HepG2 (cell line): ENCODE data around the gene HNRNPL. TPM values are rescaled to one million over a fixed set of nuclear protein-coding genes. Genes with fewer than 3 reads are reported as not detected.

Experiments used
- ATF7-NPFF ChIP-seq: sonication (generic); formaldehyde crosslinking; IDR thresholded peaks from 2 replicates; pipeline ENCODE4 v1.8.1; 2023; ENCODE audit warnings: mild to moderate bottlenecking, low read depth, missing genetic modification reagents, moderate library complexity
- ELF1 ChIP-seq: sonication (generic); formaldehyde crosslinking; IDR thresholded peaks from 2 replicates; pipeline ENCODE4 v1.4.0; 2020; ENCODE audit warnings: missing genetic modification reagents
- GMEB2 ChIP-seq: IDR thresholded peaks from 2 replicates; pipeline ENCODE4 v1.6.1; 2016; ENCODE audit warnings: missing biosample characterization, missing genetic modification reagents, low read depth
- PAXIP1 ChIP-seq: sonication (generic); formaldehyde crosslinking; conservative IDR thresholded peaks from 2 replicates; pipeline ENCODE4 v1.4.0; 2020; ENCODE audit warnings: mild to moderate bottlenecking, missing genetic modification reagents, moderate library complexity
- PHF20 ChIP-seq: sonication (generic); formaldehyde crosslinking; IDR thresholded peaks from 2 replicates; pipeline ENCODE4 v1.5.0; 2020; ENCODE audit warnings: mild to moderate bottlenecking, missing genetic modification reagents
- POLR2A ChIP-seq, 2 experiments: IDR thresholded peaks; 2 replicates each; pipeline ENCODE4 v1.6.1; 2011; ENCODE audit warnings: low read depth in 2 of 2, low read length in 2 of 2, mild to moderate bottlenecking in 1 of 2, moderate library complexity in 1 of 2; ENCODE audit not compliant: insufficient read depth in 1 of 2
- RARA ChIP-seq: IDR thresholded peaks from 2 replicates; pipeline ENCODE4 v1.6.1; 2016; ENCODE audit warnings: missing genetic modification reagents, missing compliant biosample characterization
- RELA ChIP-seq: sonication (generic); formaldehyde crosslinking; IDR thresholded peaks from 2 replicates; pipeline ENCODE4 v1.4.0; 2020; ENCODE audit warnings: missing genetic modification reagents
- SNAPC4 ChIP-seq: sonication (generic); formaldehyde crosslinking; IDR thresholded peaks from 2 replicates; pipeline ENCODE4 v1.4.0; 2020; ENCODE audit warnings: mild to moderate bottlenecking, missing genetic modification reagents
- TAF1 ChIP-seq: sonication (generic); formaldehyde crosslinking; IDR thresholded peaks from 2 replicates; pipeline ENCODE4 v1.4.0; 2020; ENCODE audit warnings: missing genetic modification reagents
- ZEB1 ChIP-seq: IDR thresholded peaks from 2 replicates; pipeline ENCODE4 v1.6.1; 2012; ENCODE audit warnings: mild to moderate bottlenecking, low read depth, inconsistent platforms; ENCODE audit not compliant: insufficient replicate concordance
- ZFY ChIP-seq: sonication (generic); formaldehyde crosslinking; IDR thresholded peaks from 2 replicates; pipeline ENCODE4 v1.4.0; 2020; ENCODE audit warnings: missing genetic modification reagents
- ZNF562 ChIP-seq: sonication (generic); formaldehyde crosslinking; IDR thresholded peaks from 2 replicates; pipeline ENCODE4 v1.8.0; 2022; ENCODE audit warnings: missing genetic modification reagents, borderline replicate concordance
- ZNF687 ChIP-seq: sonication (generic); formaldehyde crosslinking; IDR thresholded peaks from 2 replicates; pipeline ENCODE4 v1.5.1; 2020; ENCODE audit warnings: mild to moderate bottlenecking, missing genetic modification reagents, moderate library complexity
- ZSCAN25 ChIP-seq: sonication (generic); formaldehyde crosslinking; IDR thresholded peaks from 2 replicates; pipeline ENCODE4 v1.8.0; 2022; ENCODE audit warnings: mild to moderate bottlenecking, missing genetic modification reagents
- polyA plus RNA-seq, 8 experiments: library from polyadenylated mRNA; depleted of rRNA in 3 of 8; stranded (reverse) in 7 of 8; unstranded in 1 of 8; fragments of >200 nt; fragmentation: Illumina TruSeq in 4 of 8; extraction: Trizol in 4 of 8; gene quantifications; 2 replicates each; pipeline versions ENCODE4 v1.2.1 to v1.2.3, GENCODE V29; 2011 to 2016; ENCODE audit warnings: low read depth in 4 of 8, missing spikeins in 1 of 8, mixed read lengths in 1 of 8; ENCODE audit not compliant: insufficient read depth in 1 of 8
- total RNA-seq, 5 experiments: library from RNA; depleted of rRNA; stranded (reverse); fragments of >200 nt; fragmentation: Illumina TruSeq; extraction: Trizol; gene quantifications; 2 replicates each; pipeline ENCODE4 v1.2.3, GENCODE V29; 2016; ENCODE audit warnings: low read depth in 1 of 5

The HNRNPL gene
- total and polyA plus RNA-seq, 2 of the 13 experiments (the other 11 are each of a cell fraction or from before 2014, with no cell fraction given), result 156 to 278 TPM

GRCh38 chr19:38877781-38878574, 28.2 kb upstream of the HNRNPL start, which contains the start of gene RINL (continued):
- TF ChIP-seq ZNF687 (CRISPR knock-in tag), result peak; percentile 85
- 0 out of 2 replicates have a peak, but pooled peaks have one; percentile 22 for TF ChIP-seq RARA
- no peak for TF ChIP-seq GMEB2 (CRISPR knock-in tag)
- no peak for TF ChIP-seq RELA (CRISPR knock-in tag)
- TF ChIP-seq PHF20 (CRISPR knock-in tag), result peak; percentile 78
- TF ChIP-seq PAXIP1, result peak; percentile 39; the same call in 1 of the 2 replicates
- peak; percentile 77 for TF ChIP-seq ZFY (CRISPR knock-in tag)
- TF ChIP-seq ZNF562 (CRISPR knock-in tag), result no peak
- TF ChIP-seq ZSCAN25, result peak; percentile 95
- peak; percentile 26; the same call in 1 of the 2 replicates for TF ChIP-seq ATF7-NPFF (CRISPR knock-in tag)
- peak; percentile 76 for TF ChIP-seq ELF1 (CRISPR knock-in tag)
- TF ChIP-seq TAF1 (CRISPR knock-in tag), result peak; percentile 39; the same call in 1 of the 2 replicates
- TF ChIP-seq SNAPC4 (CRISPR knock-in tag), result no peak
- TF ChIP-seq POLR2A (IDR thresholded peaks at IDR 0.05; ENCODE audit: insufficient read depth in 1 of 2, low read depth in 2 of 2, low read length in 2 of 2), result peak; percentile 36 to 73; a peak in 2 of 4 replicates
- peak; percentile 60 for TF ChIP-seq ZEB1
